Cerebellar cortex (tissue), 1 donor: Measurements from ENCODE around the gene KMT2D.

Source experiments
- DNase-seq: peaks from one replicate; pipeline ENCODE4 v3.0.0-alpha.2; 2015; ENCODE audit warnings: low spot score

The KMT2D gene, protein sequence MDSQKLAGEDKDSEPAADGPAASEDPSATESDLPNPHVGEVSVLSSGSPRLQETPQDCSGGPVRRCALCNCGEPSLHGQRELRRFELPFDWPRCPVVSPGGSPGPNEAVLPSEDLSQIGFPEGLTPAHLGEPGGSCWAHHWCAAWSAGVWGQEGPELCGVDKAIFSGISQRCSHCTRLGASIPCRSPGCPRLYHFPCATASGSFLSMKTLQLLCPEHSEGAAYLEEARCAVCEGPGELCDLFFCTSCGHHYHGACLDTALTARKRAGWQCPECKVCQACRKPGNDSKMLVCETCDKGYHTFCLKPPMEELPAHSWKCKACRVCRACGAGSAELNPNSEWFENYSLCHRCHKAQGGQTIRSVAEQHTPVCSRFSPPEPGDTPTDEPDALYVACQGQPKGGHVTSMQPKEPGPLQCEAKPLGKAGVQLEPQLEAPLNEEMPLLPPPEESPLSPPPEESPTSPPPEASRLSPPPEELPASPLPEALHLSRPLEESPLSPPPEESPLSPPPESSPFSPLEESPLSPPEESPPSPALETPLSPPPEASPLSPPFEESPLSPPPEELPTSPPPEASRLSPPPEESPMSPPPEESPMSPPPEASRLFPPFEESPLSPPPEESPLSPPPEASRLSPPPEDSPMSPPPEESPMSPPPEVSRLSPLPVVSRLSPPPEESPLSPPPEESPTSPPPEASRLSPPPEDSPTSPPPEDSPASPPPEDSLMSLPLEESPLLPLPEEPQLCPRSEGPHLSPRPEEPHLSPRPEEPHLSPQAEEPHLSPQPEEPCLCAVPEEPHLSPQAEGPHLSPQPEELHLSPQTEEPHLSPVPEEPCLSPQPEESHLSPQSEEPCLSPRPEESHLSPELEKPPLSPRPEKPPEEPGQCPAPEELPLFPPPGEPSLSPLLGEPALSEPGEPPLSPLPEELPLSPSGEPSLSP (N-terminal part only)

DNA sequence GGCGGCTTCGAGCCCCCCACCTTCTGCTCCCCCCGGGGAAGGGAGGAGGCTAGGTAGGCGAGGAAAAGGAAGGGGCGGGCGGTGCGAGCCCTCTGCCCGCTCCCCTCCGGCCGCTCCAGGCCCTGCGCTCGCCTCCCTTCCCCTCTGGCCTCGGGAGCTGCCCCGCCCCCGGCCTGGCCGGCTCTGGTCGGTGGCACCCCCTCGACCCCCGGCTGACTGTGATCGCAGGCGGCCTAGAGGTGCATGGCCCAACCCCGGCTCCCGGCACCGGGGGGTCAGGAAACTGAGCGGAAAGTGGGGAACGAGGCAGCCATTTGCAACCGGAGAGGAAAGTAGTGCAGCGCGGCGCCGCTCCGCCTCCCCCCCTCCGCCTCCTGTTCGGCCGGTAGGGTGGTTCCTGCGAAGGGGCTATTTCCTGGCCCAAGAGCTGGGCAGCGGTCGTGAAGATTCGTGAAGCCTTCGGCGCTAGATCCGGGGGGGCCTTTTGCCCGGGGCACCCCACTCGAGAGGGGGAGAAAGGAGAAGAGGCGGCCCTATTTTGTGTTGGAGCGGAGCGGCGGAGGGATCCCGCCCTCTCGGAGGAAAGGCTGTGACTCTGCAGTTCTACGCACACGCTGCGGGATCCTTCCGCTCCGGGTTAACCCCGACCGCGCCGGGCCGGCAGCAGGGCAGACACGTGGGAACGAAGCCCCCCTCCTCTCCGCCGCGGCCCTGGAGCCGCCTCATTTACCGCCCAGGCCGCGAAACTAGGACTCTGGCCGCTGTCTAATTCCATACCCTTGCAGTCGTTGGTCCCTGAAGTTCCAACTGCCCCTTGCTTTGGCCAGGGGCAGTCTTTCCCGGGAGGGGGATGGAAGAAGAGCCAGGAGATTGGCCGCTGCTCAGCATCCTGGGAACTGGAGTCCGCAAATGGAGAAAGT, at the start of gene KMT2D:
Gene KMT2D (minus strand): TSS at position 558 of the 920 bp plus-strand sequence. CDS start 5,470 bp downstream, outside the sequence.
- DNase-seq = peak; percentile 91

DNA sequence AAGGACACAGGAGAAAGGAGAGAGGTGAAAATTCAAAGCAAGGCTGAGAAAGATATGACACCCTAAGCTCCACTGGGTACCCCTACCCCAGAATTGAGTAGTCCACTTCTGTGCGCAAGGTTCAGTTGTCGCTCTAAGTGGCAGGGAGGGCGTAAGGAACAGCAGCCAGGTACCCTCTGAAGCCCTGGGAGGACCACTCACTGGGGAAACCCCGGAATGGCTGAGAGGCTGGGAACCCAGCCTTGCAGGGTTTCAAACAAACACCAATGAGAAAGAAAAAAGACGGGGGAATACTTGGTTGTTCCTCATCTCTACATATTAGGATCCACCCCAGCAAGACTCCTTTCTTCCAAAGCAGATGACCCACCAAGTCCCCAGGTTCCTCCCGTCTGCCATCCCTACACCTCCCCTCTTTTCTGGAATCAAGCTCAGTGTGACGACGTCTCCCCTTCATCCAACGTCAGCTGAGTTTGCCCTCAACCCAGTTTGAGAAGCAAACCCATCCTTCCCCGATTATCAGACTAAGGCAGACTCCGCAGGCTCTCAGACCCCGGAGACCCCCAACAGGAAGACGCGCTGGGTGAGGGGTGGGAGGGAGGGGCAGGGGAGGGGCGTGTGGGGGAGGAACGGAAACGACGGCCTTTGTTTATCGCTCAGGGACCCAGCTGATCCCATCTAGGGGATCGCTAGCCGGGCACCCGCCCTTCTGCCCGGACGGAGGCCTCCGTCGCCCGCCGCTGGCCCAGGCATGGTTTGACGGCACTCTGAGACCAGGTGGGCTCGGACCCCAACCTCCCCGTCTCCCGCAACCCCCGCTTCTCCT, 49.3 kb upstream of the KMT2D start:
- DNase-seq = peak; percentile 35

DNA sequence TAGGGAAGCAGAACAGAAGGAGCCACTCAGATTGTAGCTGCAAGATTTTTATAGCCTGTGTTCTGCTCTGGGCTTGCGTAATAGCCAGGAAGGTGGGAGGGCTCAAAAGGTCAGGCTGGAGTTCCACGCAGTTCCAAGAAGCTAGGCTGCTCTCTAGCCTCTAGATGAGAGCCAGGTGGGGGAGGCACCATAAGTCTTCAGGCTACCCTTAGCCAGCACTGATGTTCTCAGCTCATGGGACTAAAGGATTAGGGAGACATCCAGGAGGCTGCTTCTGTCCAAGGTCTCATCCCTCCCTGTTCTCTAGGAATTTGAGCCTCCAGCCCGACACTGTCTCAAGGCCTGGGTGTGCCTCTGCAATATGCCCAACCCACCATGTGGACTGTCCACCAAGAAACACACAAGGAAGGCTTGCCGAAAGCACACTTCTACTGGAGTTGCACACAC, 48.4 kb upstream of the KMT2D start:
- DNase-seq = peak; percentile 27

DNA sequence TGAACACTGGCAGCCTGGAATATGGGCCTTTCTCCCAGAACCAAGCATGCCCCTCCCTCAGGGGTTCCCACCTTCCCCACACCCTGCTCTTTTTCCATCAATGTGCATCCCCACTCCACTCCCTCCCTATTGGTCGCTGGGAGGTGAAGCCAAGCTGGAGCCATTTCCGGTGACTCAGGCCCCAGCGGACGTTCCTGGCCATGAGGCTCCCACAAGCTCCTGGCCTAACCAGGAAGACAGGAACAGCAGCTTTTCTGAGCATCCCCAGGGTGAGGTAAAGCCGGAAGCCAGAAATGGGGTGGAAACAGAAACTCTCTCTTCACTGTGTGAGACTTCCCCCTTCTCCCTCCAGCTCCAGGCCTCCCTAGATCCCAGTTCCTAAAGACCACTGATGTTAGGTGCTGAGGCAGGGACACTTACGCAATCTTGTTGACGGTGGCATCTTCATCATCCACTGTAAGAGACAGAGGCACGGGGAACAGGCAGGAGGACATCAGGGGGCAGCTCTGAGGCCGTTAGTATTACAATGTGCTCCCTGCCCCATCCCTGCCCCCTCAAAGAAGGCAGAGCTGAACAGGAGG, 45.0 kb upstream of the KMT2D start:
- DNase-seq = no peak

DNA sequence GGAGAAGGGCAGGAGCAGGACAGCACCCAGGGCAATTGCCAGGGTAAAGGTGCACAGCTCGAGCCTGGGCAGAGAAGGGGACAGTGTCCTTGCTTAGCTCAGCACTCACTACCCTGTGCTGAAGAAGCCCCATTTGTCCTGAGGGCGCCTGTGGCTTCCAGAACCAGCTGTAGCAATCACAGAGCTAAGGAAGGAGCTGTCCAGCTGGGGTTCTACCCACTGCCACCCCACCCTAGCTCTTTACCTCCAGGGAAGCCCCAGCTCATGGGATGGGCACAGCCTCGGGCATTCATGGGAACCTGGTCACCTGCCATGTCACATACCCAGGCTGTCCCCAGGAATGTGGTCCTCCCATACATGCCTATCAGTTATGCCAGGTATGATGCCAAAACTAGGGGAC, 44.2 kb upstream of the KMT2D start:
- DNase-seq = no peak

DNA sequence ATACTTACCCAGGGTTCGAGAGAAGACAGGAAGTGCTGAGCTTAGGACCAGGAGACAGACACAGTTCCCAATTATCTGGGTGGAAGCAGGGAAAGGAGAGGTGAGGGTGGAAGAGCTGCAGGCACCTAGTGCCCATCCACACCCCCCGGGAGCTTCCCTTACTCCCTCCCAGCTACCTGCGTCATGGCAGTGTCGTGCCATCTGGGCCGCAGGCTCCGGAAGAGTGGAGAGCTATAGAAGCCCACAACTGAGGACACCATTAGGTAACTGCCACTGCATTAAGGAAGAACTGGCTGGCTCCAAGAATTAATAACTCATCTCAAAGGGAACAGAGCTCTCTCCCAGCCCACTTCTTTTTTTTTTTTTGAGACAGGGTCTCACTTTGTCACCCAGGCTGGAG, 39.8 kb upstream of the KMT2D start:
- no peak for DNase-seq

DNA sequence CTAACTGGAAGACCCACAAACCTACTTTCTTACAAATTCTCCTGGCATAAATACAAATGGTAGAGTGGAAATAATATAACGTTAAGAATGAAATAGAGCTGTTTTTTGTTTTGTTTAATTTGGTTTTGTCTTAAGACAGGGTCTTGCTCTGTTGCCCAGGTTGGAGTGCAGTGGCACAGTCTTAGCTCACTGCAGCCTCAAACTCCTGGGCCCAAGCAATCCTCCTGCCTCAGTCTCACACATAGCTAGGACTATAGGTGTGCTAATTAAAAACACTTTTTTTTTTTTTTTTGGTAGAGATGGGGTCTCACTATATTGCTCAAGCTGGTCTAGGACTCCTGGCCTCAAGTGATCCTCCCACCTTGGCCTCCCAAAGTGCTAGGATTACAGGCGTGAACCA, 38.1 kb upstream of the KMT2D start:
- no peak for DNase-seq

DNA sequence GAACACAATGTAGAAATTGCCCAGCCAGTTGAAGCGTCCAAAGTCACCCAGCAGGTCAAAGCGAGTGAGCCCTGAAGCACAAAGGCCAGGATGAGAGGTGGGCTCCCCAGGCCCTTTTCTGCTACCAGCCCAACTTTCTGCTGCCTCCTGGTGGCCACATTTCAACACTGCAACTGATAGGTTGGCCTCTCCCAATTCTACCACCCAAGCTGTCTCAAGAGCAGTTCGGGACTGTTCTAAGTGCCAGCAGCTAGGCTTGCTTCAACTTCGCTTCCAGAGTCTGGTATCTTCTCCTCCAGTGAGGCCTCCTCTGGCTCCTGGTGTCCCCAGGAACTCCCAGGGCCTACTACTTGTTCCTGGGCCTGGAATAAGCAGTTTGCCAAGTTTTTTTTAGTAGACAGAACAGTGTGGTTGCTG, 37.4 kb upstream of the KMT2D start:
- DNase-seq = peak; percentile 62

DNA sequence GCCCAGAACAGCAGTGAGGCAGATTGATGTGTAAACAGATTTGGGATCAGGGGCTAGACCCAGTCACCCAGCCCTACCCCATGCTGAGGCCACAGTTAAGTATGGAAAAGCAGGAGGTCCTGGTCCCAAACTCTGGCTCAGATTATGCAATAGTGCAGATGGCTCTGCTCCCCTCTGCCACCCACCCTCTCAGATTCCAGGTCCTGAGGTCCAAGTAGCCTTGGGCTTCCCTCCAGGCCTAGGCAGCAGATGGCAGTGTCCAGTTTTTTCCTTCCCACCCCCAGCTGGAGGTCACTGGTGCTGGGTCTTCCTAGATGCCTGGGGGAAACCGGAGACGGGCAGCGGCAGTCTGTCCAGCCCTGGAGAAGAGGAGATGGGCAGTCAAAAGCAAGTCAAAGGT, 36.8 kb upstream of the KMT2D start:
- peak; percentile 53 for DNase-seq

DNA sequence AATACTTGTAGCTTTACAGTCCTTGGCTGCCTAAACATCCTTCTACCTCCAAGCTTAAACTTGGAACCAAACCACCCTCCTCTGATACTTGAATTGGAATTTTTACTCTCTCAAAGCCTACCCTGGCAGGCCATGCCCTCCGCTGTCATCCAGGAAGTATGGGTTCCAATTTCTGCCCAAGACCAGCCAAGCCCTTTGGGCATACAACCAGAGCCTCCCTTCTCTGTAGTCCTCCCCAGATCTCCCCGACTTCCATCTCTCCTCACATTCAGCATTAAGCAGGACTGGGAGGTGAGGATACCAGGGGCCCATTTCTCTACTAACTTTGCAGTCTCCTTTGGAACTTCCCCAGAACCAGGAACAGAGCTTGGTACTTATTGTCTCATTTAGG, 34.4 kb upstream of the KMT2D start:
- no peak for DNase-seq

DNA sequence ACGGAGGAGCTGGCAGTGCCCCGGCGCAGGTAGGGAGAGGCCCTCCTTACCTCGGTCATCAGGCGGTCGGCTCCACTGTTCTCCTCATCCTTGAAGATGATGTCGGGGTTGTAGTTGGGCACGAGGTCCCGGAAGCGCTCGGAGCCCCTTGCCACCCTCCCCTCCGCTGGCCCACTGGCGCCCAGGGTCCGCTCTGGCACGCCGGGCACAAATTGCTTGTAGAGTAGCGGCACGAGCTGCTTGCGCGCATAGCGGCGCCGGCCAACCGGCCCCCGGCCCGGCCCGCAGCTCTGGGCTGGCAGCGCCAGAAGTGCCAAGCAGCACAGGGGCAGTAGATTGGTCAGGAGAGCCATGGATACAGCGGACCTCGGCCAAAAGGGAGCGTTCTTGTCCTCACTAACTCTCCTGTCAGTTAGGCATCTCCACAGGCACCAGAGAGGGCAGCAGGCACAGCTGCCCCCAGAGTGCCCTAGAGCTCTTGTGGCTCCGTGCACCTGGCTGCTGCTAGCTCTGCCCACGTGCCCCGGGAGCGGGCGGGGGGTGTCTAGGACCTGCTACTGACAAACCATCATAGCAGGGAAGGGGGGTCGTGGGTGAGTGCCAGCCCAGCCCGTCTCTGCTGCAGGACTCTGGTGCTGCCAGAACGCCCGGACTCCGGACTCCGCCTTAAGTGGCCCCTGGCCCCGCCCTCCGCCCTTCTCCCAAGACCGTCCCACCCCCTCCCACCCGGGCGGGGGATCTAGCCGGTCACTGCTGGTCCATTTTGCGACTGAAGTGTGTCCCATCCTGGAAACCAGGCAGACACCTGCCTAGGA, 33.8 kb upstream of the KMT2D start, which contains the start of gene DHH:
Gene DHH (minus strand): TSS at position 642 of the 815 bp plus-strand sequence. CDS start 289 bp downstream, at position 353.
- DNase-seq = peak; percentile 25

DNA sequence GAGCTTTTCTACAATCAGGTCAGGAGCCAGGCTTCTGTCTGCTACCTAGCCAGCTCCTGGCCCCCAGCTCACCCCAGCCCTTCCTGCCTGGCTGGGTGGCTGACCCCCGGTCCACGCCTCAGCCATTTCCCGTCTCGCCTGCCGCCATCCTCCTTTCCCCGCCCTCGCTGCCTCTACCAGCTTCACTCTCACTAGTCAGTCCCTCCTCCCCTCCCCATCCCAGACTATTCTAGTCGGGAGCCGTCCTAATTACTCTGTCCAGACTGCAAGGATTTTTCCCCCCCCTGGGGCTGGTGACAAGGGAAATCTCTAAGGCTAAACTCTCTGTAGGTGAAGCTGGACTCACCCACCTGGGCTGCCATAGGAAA, 33.2 kb upstream of the KMT2D start:
- DNase-seq = peak; percentile 31

DNA sequence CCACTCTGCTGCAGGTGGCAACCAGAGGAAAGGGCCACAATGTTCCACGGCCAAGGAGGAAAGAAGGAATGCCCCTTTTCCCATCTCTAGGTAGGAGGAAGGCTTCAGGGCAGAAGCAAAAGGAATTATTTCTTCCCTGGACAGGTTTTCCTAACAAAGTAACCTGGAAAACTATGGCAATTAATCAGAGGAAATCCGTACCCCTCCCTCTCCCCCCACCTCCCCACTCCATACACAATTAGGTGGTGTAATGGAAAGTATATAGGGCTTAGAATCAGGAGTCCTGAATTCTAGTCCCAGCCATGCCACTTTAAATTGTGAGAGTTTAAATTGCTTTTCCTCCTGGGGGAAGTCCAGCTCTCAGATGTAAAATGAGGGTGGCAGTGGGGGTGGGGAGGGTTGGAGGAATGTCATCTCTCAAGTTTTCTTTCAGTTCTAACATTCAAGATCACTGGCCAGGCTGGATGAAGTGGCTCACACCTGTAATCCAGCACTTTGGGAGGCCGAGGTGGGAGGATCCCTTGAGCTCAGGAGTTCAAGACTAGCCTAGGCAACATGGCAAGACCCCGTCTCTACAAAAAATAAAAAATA, 32.3 kb upstream of the KMT2D start:
- no peak for DNase-seq

DNA sequence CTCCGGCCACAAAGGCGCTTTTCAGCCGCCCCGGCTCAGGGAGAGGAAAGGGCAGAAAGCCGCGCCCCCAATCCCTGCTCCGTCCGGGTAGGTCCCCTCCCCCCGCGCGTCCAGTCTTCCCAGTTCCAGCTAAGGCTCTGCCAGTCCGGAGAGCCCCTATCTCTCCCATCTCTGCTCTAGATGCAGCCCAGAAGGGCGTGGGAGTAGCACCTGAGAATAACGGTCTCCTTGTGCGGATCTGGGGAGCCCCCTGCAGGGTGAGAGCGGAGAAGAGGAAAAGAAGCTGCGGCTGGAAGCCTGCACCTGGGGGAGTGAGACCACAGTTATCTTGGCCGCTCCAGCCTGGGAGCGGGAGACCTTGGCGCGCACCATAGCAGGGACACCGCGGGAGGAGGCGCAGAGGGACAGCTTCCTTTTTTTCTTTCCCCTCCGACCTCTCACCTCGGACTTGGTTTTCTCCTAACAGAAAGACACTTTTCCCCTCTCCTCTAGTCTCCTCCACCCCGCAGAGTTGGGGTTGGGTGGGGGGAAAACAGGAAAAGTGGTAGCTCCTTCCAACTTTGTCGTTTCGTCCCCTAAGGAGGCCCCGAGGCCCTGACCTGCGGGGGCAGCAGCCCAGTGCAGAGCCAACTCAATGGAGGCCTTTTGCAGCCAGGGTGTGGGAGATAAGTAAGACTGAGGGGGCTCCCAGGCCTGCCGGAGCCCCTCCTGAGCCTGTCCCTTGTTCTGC, 31.7 kb upstream of the KMT2D start:
- DNase-seq = peak; percentile 62

DNA sequence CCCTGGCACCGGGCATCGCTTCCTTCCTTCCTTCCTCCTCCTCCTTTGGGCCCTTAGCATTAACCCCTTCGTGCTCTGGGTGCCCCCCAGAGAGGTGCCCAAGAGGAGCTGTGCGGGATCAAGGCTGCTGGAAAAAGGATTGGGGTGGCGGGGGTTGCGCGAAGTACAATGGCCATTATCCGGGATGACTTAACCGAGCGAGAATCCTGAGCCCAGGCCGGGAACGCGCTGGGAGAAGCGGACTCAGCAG, 31.2 kb upstream of the KMT2D start:
- DNase-seq = no peak

DNA sequence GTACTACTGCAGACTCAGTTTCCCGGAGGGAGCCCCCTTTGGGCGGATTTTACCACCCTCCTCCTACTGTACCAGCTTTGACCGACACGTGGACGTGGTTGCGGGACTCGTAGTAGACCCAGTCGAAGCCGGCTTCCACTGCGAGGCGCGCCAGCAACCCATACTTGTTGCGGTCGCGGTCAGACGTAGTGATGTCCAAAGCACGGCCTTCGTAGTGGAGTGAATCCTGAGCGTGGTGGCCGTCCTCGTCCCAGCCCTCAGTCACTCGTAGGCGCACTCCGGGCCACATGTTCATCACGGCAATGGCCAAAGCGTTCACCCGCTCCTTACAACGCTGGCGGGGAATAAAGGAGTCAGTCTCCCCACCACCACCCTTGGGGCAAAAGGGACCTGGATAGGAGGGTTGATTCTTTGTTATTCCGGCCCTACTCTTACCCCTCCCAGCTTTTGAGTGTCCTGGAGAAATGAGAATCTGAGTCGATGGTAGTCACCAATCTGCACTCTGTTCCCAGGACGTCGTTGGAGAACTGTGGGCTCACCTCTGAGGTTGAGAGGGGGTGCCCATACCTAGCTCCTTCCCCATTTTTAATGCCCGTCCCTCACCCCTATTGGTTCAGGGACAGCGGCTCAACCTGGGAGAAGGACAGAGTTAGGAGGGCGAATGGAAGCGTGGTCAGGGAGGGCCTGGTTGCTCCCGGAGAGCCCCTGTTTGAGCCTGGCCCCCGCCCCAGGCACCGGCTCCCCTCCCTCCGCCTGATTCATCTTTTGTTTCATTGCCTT, 30.7 kb upstream of the KMT2D start:
- no peak for DNase-seq

DNA sequence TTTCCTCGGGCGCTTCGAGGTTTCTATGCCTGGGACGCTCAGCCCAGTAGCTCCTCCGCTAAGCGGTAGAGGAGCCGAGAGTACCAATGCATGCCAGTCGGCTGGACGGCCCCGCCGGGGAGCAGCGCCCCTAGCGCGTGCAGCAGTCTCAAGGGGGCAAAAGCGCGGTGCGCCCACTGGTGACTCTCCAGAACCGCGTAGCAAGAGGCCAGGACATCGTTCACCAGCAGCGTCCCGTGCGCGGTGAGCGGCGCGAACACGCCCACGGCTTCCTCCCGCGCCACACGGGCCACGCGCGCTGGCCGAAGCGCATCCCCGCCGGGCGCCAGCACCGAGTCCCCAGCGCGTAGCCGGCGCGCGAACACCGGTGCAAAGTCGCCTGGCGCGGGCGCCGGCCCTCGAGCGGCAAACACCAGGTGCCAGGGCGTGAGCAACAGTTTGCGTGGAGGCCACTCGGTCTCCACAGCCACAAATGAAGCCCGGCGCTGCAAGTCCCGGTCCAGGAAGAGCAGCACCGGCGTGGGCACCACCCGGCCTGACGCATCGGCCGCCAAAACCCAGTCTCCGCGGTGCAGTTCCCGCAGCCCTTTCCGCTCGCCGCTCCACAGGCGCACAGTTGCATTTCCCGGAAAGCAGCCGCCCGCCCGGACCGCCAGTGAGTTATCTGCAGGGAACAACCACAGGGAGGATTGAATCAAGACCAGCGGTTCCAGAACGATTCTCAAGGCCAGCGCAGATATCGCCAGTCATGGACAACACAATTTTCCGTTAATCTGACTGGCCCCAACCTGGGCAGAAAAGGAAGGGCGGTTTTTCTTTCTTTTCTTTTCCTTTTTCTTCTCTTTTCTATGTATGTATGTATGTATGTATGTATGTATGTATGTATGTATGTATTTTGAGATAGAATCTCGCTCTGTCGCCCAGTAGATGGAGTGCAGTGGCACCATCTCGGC, 29.5 kb upstream of the KMT2D start:
- DNase-seq = no peak
